Left ventricle myocardium inferior (tissue), 1 donor: ENCODE results near the gene NPAS2. TPM values are rescaled to one million over a fixed set of nuclear protein-coding genes. Genes with fewer than 3 reads are reported as not detected.

Experiments
- DNase-seq: peaks from one replicate; pipeline ENCODE4 v3.0.0-alpha.2; 2020
- H3K27ac ChIP-seq: fragments of 200-600 bp; replicated peaks from 2 replicates; pipeline ENCODE4 v1.8.0; 2021
- H3K27me3 ChIP-seq: fragments of 200-600 bp; 2 replicates; pipeline ENCODE4 v1.8.0; 2021; ENCODE audit warnings: low read depth
- H3K36me3 ChIP-seq: fragments of 200-600 bp; 2 replicates; pipeline ENCODE4 v1.8.0; 2021
- H3K4me1 ChIP-seq: fragments of 200-600 bp; 2 replicates; pipeline ENCODE4 v1.8.0; 2021
- H3K4me3 ChIP-seq: fragments of 200-600 bp; 2 replicates; pipeline ENCODE4 v1.8.0; 2021; ENCODE audit warnings: mild to moderate bottlenecking, moderate library complexity
- H3K9me3 ChIP-seq: fragments of 200-600 bp; replicated peaks from 2 replicates; pipeline ENCODE4 v1.8.0; 2021
- CTCF ChIP-seq: fragments of 200-600 bp; IDR thresholded peaks from 2 replicates; pipeline ENCODE4 v1.8.0; 2021; ENCODE audit warnings: antibody characterized with exemption, mild to moderate bottlenecking, borderline replicate concordance
- intact Hi-C: fragments of 100-400 bp; cut with micrococcal nuclease; formaldehyde crosslinking; loops from one replicate; pipeline ENCODE4 v1.11.0; 2022
- total RNA-seq: library from RNA; stranded (reverse); fragmentation: NEBNext Ultra II Directional; extraction: Animal tissue kit (Norgen Biotek cat#: 25700); gene quantifications from one replicate; pipeline ENCODE4 v1.2.1, GENCODE V29; 2021
- donor health status: DM: no; HTN: yes; CAD: no; lungs with severe emphysema.

NPAS2 gene
- total RNA-seq, 1 donor from 2014 or later, result 51.0 TPM

- H3K27ac ChIP-seq, result no peak overlapping the region
- intact Hi-C loops, result no loop called here
- H3K4me1 ChIP-seq, result peaks cover 3% of the 10 kb centered on the region
- H3K27me3 ChIP-seq, result no peaks in the 10 kb centered on the region
- no peaks in the 10 kb centered on the region for H3K9me3 ChIP-seq
- no peak for DNase-seq
- no peak overlapping the region for H3K4me3 ChIP-seq
- TF ChIP-seq CTCF, result no peak
- H3K36me3 ChIP-seq, result peaks cover 64% of the 10 kb centered on the region
These were observed 147.8 kb downstream of the NPAS2 start for GRCh38 chr2:100967716-100968115.

GRCh38 chr2:100968146-100969145, 148.5 kb downstream of the NPAS2 start:
- no peaks in the 10 kb centered on the region for H3K27me3 ChIP-seq
- no peak overlapping the region for H3K4me3 ChIP-seq
- TF ChIP-seq CTCF, result no peak
- no peak for DNase-seq
- H3K4me1 ChIP-seq, result no peaks in the 10 kb centered on the region
- no peak overlapping the region for H3K27ac ChIP-seq
- intact Hi-C loops, result no loop called here
- peaks cover 71% of the 10 kb centered on the region for H3K36me3 ChIP-seq
- H3K9me3 ChIP-seq, result no peaks in the 10 kb centered on the region

- intact Hi-C loops, result no loop called here
- Histone ChIP-seq H3K36me3 (peaks cover 85% of the 10 kb centered on the region), H3K4me1 (no peaks in the 10 kb centered on the region), H3K4me3 (no peak overlapping the region), H3K27me3 (no peaks in the 10 kb centered on the region), H3K27ac (no peak overlapping the region), H3K9me3 (no peaks in the 10 kb centered on the region)
- TF ChIP-seq CTCF, result no peak
- DNase-seq, result no peak
These were observed 150.1 kb downstream of the NPAS2 start for GRCh38 chr2:100969998-100970397.

- Histone ChIP-seq H3K4me3 (no peak overlapping the region), H3K4me1 (no peaks in the 10 kb centered on the region), H3K9me3 (no peaks in the 10 kb centered on the region), H3K36me3 (peaks cover 88% of the 10 kb centered on the region), H3K27ac (no peak overlapping the region), H3K27me3 (no peaks in the 10 kb centered on the region)
- intact Hi-C loops, result no loop called here
- no peak for DNase-seq
- no peak for TF ChIP-seq CTCF
These were observed 151.3 kb downstream of the NPAS2 start for GRCh38 chr2:100971221-100971620.

GRCh38 chr2:100972452-100972851, 152.5 kb downstream of the NPAS2 start:
- Histone ChIP-seq H3K27ac (no peak overlapping the region), H3K36me3 (peaks cover 98% of the 10 kb centered on the region), H3K27me3 (no peaks in the 10 kb centered on the region), H3K4me1 (no peaks in the 10 kb centered on the region), H3K9me3 (no peaks in the 10 kb centered on the region), H3K4me3 (no peak overlapping the region)
- TF ChIP-seq CTCF, result no peak
- no peak for DNase-seq
- intact Hi-C loops, result no loop called here
